Measurements from ENCODE around the gene PGAP6.
"Not testable (repeated sequence)": the region's sequence is repeated elsewhere in the genome, so short reads cannot be mapped to it uniquely, and the experiment has no call there.

Gene PGAP6

DNA sequence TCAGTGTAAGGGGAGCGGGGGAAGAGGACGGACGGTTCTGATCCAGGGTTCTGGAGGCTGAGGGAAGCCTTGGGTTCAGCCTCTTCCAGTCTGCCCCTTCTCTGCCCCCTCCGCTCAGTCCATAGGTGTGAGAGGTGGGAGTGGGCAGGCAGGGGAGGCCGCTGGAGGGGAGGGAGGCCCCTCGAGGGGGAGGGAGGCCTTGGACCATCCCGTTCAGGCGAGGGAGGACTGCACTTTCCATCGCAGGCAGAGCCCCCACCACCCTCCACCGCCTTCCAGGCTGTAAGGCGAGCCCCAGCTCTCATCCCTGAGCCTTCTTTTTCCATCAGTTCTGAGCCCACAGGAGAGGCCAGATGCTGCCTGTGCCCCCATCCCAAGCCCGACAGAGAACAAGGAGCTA is 25.0 kb downstream of the PGAP6 start:
- no peak overlapping the region for H3K4me3 Mint-ChIP-seq
- H3K27me3 Mint-ChIP-seq: no peaks in the 10 kb centered on the region
- no peaks in the 10 kb centered on the region for H3K9me3 Mint-ChIP-seq (ENCODE audit: low read depth)
- no peaks in the 10 kb centered on the region for H3K36me3 Mint-ChIP-seq
- H3K4me1 Mint-ChIP-seq (ENCODE audit: low read depth): peaks cover 28% of the 10 kb centered on the region
- H3K27ac Mint-ChIP-seq: no peak overlapping the region

DNA sequence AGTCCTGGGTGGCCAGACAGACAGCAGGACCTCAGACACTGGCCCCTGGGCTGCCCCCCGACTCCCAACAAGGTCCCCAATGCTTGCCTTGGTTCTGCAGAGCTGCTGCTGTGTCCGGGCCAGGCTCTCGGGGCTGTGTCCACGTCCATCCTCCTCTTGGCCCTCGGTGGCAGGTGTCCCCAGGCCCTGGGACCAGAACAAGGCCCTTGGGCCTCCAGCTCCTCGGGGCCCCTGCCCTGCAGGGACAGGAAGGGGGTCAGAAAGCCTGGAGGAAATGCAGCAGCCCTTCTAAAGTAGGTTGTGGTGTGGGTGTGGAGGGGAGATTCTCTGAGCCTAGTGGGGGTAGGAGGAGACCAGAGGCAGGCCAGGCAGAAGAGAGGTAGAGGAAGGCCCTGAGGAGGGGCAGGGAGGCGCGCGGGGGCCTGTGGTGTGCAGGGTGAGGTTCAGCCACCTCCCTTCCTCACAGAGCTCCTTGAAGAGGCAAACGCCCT is 26.8 kb downstream of the PGAP6 start:
- peak overlapping the region; percentile 72 for H3K4me3 Mint-ChIP-seq

DNA sequence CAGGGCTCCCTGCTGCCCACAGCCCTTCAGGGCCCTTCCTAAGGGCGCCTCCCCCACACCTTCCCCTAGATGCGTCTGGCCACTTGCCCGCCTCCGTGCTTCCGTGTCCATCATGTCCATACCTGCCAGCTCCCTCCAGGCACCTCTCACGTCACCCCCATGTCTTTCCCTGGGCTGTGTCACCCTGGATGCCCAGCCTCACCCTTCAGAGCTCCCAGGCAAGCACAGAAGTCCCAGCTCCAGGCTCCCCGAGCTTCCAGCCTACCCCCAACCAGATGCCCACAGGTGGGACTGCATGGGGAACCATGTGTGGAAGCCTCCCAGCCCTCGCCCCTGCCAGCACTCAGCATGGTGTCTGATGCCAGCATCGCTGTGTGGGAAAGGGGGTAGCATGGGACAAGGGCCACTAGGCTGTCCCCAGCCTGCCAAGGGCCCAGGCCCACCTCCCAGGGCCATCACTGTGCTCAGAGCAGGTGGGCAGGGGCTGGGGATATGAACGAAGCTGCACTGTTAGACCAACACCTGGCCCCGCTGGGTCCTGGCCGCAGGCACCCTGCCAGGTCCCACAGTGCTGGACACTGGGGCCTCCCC is 27.4 kb downstream of the PGAP6 start:
- Mint-ChIP-seq H3K27ac (peak overlapping the region; percentile 66), H3K4me3 (peak overlapping the region; percentile 72), H3K9me3 (ENCODE audit: low read depth) (no peaks in the 10 kb centered on the region), H3K36me3 (peaks cover 6% of the 10 kb centered on the region), H3K4me1 (ENCODE audit: low read depth) (peaks cover 47% of the 10 kb centered on the region), H3K27me3 (no peaks in the 10 kb centered on the region)

More for the DNA sequence above, 26.8 kb downstream of the PGAP6 start:
- Mint-ChIP-seq H3K36me3 (peaks cover 6% of the 10 kb centered on the region), H3K9me3 (ENCODE audit: low read depth) (no peaks in the 10 kb centered on the region), H3K27ac (peak overlapping the region; percentile 65), H3K27me3 (no peaks in the 10 kb centered on the region), H3K4me1 (ENCODE audit: low read depth) (peaks cover 40% of the 10 kb centered on the region)

DNA sequence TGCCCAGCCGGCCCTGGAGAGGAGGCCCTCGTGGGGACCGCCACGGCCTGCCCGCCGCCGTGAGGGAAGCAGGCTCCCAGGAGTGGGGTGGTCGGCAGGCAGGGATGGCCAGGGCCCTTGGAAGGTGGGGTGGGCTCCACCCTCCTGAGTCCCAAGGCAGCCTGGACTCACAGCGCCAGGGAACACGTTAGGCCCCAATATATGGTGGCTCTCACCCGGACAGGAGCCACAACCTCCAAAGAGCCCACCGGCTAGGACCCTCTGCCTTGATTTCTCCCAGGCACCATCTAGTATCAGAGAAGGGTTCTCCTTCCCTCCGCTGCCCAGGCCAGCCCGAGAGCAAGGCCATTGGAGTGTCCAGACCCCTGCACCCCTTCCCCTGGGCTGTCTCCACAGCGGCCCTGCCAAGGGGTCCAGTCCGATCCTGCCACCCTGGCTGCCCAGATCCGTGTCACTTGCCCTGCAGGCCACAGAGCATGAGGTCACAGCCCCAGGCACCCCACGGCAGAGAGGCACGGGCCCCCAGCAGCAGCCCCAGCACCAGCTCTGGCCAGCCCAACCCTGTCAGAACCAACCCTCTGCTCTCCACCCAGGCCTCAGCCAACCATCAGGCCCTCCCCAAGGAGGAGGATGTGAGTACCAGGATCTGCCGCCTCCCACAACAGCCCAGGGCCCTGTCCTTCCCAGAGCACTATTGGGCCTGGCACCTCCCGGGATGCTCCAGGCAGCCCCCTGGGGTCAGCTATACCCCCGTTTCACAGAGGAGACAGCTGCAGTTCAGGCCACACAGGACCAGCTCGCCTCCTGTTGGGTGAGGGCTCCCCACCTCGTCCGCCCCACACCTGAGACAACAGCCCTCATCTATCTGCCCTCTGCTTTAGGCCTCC is 28.1 kb downstream of the PGAP6 start:
- no peaks in the 10 kb centered on the region for H3K27me3 Mint-ChIP-seq
- no peaks in the 10 kb centered on the region for H3K9me3 Mint-ChIP-seq (ENCODE audit: low read depth)
- peaks cover 6% of the 10 kb centered on the region for H3K36me3 Mint-ChIP-seq
- H3K4me1 Mint-ChIP-seq (ENCODE audit: low read depth): peaks cover 51% of the 10 kb centered on the region
- peak overlapping the region; percentile 66 for H3K27ac Mint-ChIP-seq
- H3K4me3 Mint-ChIP-seq: peak overlapping the region; percentile 72

DNA sequence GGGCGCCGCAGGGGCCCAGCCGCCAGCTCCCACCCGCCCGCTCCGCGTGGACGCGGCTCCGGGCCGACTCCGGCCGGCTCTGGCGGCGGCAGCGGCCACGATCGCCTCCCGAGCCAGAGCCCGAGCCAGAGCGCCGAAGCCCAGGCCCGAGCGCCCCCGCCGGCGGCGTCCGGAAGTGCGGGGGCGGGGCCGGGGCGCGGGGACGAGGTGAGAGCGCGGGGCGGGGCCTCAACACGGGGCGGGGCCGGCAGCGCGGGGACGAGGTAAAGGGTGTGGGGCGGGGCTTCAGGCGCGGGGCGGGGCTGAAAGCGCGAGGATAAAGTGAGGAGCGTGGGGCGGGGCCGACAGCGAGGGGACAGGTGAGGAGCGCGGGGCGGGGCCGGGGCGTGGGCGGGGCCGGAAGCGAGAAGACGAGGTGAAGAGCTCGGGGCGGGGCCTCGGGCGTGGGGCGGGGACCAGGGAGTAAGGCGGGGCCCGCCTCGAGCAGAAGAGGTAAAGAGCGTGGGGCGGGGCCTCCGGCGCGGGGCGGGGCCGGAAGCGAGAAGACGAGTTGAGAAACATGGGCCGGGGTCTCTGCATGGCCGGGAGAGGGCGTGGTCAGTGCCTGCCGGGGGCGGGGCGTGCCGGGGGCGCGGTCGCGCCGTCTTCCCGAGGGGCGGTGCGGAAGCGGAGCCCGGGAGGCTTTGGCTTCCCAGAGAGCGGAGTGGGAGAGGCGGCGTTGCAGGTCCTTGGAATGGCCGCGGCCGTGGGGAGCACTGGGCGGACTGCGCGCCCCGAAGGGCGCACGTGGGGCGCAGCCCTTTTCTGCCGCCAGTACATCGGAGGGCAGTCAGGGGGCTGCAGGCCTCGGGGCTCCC is 29.0 kb downstream of the PGAP6 start, which contains the start of gene AXIN1:
Gene AXIN1 (minus strand): TSS at position 177 of the 857 bp plus-strand sequence. CDS start 5,698 bp downstream, outside the sequence.
- peak within 1 kb of the TSS; percentile 92 for H3K4me3 Mint-ChIP-seq
- no peaks in the 10 kb centered on the region for H3K27me3 Mint-ChIP-seq
- peaks cover 6% of the 10 kb centered on the region for H3K36me3 Mint-ChIP-seq
- peak within 1 kb of the TSS; percentile 95 for H3K27ac Mint-ChIP-seq
- H3K9me3 Mint-ChIP-seq (ENCODE audit: low read depth): no peaks in the 10 kb centered on the region
- H3K4me1 Mint-ChIP-seq (ENCODE audit: low read depth): peaks cover 57% of the 10 kb centered on the region

DNA sequence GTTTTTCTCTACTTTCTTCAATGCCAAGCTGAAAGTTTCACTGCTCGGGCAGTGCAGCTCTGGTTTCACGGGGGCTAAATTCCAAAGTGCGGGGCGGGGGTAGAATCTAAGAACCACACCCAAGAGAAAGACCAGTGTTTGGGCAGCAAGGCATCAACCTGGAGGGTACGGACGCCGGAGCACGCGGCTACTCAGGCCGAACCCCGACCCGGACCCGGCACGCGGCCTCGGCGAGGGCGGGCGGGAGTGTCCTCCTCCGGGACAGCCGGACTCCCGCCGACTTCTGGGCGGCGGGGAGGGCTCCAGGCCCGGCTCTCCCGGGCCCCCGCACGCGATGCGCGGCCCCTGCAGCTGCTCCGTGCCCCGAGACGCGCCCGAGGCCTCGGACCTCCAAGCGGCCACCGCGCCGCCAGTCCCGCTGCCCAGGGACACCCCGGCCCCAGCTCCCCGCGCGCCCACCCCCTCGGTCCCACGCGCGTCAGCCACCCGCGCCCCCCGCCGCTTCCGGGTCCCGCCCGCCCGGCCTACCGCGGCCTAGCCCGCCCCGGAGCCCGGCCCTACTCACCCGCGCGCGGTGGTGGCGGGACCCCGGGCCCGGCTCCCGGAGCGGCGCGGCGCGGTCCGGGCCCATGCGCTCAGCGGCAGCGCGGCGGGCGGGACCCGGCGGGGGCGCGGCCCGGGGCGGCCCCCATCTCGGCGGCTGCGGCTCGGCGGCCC is 29.8 kb downstream of the PGAP6 start:
- H3K9me3 Mint-ChIP-seq (ENCODE audit: low read depth): no peaks in the 10 kb centered on the region

DNA sequence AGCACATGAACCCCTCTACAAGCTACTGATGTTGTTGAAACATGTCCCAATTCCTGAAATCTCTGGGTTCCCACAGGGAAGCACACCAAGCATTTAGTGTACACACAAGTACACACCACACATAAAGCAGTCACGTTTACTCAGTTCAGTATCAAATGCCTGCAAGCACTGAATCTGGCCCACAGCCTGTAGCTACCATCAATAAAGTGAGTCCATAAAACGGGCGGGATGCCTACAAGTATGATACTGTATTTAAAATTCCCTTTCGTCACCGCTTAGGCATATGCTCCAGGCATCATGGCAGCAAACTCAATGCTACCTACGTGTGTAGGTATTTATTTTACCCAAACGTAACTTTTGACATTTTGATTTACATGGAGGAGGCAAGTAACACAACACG is 31.6 kb downstream of the PGAP6 start:
- peak overlapping the region; percentile 92 for H3K4me3 Mint-ChIP-seq
- no peaks in the 10 kb centered on the region for H3K27me3 Mint-ChIP-seq
- H3K9me3 Mint-ChIP-seq (ENCODE audit: low read depth): no peaks in the 10 kb centered on the region
- peak overlapping the region; percentile 34 for H3K27ac Mint-ChIP-seq
- H3K36me3 Mint-ChIP-seq: peaks cover 6% of the 10 kb centered on the region
- H3K4me1 Mint-ChIP-seq (ENCODE audit: low read depth): peaks cover 68% of the 10 kb centered on the region

More for the DNA sequence above, 29.8 kb downstream of the PGAP6 start:
- Mint-ChIP-seq H3K4me3 (peak overlapping the region; percentile 92), H3K27ac (peak overlapping the region; percentile 95), H3K36me3 (peaks cover 6% of the 10 kb centered on the region), H3K4me1 (ENCODE audit: low read depth) (peaks cover 64% of the 10 kb centered on the region), H3K27me3 (no peaks in the 10 kb centered on the region)

DNA sequence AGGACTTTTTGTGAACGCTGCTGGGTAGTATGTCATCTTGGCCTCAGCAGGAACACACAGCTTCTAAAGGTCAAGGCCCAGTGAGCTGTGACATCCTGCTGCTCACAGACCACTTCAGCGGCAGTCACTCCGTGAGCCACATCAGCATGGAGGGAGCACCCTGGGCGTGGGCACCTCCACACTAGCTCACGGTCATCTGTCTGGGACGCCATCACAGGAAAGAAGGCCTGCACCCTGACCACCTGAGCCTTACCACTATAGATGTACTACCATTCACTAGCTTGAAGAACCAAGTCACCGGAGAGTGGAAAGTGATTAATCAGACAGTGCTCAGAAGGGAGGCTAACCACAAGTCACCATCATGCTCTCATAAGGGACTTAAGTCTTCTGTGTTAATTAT is 32.6 kb downstream of the PGAP6 start:
- H3K9me3 Mint-ChIP-seq (ENCODE audit: low read depth): no peaks in the 10 kb centered on the region
- H3K27me3 Mint-ChIP-seq: no peaks in the 10 kb centered on the region
- H3K4me1 Mint-ChIP-seq (ENCODE audit: low read depth): peaks cover 68% of the 10 kb centered on the region
- peak overlapping the region; percentile 22 for H3K4me3 Mint-ChIP-seq
- peak overlapping the region; percentile 23 for H3K27ac Mint-ChIP-seq
- peaks cover 6% of the 10 kb centered on the region for H3K36me3 Mint-ChIP-seq

DNA sequence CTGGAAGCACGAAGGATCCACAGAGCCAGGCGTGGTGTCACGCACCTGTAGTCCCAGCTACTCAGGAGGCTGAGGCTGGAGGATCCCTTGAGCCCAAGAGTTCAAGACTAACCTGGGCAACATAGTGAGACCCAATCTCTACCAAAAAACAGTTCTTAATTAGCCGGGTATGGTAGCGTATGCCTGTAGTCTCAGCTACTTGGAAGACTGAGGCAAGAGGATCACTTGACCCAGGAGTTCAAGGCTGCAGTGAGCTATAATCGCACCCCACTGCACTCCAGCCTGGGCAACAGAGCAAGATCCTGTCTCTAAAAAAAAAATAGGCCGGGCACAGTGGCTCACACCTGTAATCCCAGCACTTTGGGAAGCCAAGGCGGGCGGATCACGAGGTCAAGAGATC is 33.3 kb downstream of the PGAP6 start:
- not testable (repeated sequence) for H3K27me3 Mint-ChIP-seq; H3K9me3 Mint-ChIP-seq (ENCODE audit: low read depth); H3K27ac Mint-ChIP-seq; H3K4me3 Mint-ChIP-seq; H3K36me3 Mint-ChIP-seq
- H3K4me1 Mint-ChIP-seq (ENCODE audit: low read depth): peaks cover 67% of the 10 kb centered on the region

DNA sequence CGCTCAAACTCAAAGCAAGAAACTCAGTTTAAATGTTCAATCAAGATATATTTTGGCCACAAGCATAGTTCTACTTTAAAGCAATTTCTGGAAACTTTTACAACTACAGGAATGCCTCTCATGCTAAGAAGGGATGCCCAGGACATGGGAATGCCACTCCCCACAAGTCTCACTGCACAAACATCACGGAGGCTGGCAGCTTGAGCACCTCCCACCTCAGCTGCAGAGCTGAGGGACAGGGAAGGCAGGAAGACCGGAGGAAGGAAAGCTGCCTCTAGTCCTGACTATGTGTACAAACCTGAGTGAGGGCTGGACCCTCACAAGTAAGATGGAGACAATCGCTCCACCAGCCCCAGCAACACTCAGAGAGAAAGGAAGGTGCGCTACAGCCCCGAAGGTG is 34.6 kb downstream of the PGAP6 start:
- H3K27ac Mint-ChIP-seq: no peak overlapping the region
- H3K9me3 Mint-ChIP-seq (ENCODE audit: low read depth): no peaks in the 10 kb centered on the region
- H3K4me1 Mint-ChIP-seq (ENCODE audit: low read depth): peaks cover 79% of the 10 kb centered on the region
- H3K4me3 Mint-ChIP-seq: no peak overlapping the region
- H3K36me3 Mint-ChIP-seq: peaks cover 6% of the 10 kb centered on the region
- no peaks in the 10 kb centered on the region for H3K27me3 Mint-ChIP-seq

DNA sequence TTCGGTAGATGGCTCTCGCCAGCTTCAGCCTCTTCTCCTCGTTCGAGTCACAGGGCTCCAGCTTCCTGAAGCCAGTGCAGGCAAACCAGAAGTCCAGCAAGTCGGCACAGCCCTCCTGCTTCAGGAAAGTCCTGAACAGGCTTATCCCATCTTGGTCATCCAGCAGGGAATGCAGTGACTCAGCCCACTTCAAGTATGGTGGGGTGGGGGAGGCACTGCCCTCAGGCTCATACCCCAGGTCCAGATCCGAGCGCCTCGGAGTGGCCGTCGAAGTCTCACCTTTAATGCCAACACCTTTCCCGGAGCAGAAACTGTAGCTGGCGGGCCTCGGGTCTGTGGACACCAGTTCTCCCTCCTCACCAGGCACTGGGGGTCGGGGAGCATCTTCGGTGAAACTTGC is 35.2 kb downstream of the PGAP6 start:
- no peaks in the 10 kb centered on the region for H3K27me3 Mint-ChIP-seq
- no peak overlapping the region for H3K27ac Mint-ChIP-seq
- peaks cover 86% of the 10 kb centered on the region for H3K4me1 Mint-ChIP-seq (ENCODE audit: low read depth)
- peaks cover 6% of the 10 kb centered on the region for H3K36me3 Mint-ChIP-seq
- no peak overlapping the region for H3K4me3 Mint-ChIP-seq
- no peaks in the 10 kb centered on the region for H3K9me3 Mint-ChIP-seq (ENCODE audit: low read depth)

DNA sequence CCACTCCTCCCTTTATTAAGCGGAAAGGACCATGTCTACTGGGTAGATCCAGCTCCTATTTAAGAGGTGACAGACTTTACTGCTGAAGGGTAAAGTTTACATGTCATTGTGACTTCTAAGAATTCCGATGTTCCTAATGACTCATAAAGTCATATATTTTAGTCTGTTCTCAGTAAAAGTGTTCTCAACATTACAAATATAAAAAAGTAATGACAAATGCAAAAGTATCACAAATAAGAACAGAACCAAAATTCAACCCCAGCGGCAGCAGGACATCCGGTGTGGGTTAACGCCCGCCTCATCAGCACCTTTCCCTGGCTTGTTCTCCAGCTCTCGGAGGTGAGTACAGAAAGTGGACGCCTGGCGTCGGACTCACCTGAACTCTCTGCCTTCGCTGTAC is 36.0 kb downstream of the PGAP6 start:
- Mint-ChIP-seq H3K27me3 (no peaks in the 10 kb centered on the region), H3K4me1 (ENCODE audit: low read depth) (peaks cover 82% of the 10 kb centered on the region), H3K36me3 (peaks cover 6% of the 10 kb centered on the region), H3K9me3 (ENCODE audit: low read depth) (no peaks in the 10 kb centered on the region), H3K4me3 (no peak overlapping the region), H3K27ac (no peak overlapping the region)

DNA sequence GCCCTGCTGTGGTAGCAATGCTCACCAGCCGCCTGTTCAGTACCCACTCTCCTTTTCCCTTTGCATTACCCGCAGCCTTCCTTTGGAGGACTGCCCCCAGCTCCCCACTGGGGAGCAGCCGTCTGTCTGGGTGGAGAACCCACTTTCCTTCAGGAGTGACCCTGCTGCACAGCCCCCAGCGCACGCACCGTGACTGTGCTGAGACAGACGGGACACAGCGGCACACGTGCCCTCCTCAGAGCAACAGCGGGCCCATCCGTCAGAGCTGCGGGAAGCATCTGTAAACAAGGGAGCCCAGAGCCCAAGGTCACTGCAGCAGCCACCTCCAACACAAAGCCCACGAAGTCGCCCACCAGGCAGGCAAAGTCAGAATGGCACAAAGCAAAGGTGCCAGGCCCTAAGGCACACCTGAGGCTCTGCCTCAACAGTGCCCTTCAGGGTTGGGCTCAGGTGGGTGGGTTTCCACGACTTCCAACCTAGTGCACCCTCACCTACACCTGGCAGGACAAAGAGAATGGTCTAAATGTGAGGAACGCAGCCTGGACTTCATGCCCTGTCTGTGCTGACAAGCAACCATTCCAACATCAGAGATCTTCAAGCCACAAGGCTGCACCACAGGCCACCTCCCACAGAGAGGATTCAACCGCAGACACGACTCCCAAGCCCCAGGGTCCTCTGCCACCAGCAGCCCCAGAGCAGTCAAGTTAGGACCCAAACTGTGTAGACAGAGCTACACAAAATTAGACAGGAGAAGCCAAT is 39.1 kb downstream of the PGAP6 start:
- H3K4me1 Mint-ChIP-seq (ENCODE audit: low read depth): peaks cover 76% of the 10 kb centered on the region
- H3K27ac Mint-ChIP-seq: no peak overlapping the region
- no peaks in the 10 kb centered on the region for H3K27me3 Mint-ChIP-seq
- H3K9me3 Mint-ChIP-seq (ENCODE audit: low read depth): no peaks in the 10 kb centered on the region
- peak overlapping the region; percentile 30 for H3K4me3 Mint-ChIP-seq
- H3K36me3 Mint-ChIP-seq: no peaks in the 10 kb centered on the region

DNA sequence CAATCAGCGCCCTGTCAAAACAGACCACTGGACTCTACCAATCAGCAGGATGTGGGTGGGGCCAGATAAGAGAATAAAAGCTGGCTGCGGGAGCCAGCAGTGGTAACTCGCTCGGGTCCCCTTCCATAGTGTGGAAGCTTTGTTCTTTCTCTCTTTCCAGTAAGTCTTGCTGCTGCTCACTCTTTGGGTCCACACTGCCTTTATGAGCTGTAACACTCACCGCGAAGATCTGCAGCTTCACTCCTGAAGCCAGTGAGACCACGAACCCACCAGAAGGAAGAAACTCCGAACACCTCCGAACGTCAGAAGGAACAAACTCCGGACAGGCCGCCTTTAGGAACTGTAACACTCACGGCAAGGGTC is 39.8 kb downstream of the PGAP6 start:
- H3K4me3 Mint-ChIP-seq: peak overlapping the region; percentile 38
- H3K4me1 Mint-ChIP-seq (ENCODE audit: low read depth): peaks cover 73% of the 10 kb centered on the region
- H3K9me3 Mint-ChIP-seq (ENCODE audit: low read depth); H3K27me3 Mint-ChIP-seq; H3K27ac Mint-ChIP-seq; H3K36me3 Mint-ChIP-seq: not testable (repeated sequence)
